ENCODE data around the gene SLAMF6.

The SLAMF6 gene

DNA sequence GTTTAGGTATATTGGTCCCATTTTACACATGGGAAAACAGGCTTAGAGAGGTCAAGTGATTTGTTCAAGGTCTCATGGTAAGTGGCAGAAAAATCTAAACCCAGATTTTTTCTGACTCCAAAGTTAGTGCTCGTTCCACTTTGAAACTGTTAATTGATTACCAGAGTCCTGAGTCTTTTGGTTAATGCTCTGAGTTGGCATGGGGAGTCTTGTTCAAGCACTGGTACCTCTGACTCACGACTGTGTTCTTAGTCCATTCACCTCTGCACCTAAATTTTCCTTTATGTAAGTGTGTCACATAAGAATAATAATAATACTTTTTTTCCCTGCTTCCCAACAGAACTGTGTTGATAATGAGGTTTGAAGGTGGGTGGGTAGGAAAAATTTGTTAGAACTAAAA is 63.4 kb downstream of the SLAMF6 start:
- DNase-seq = no peak
- Histone ChIP-seq H3K27ac (no peak overlapping the region), H3K9me3 (ENCODE audit: severe bottlenecking) (peaks cover 5% of the 10 kb centered on the region), H3K27me3 (ENCODE audit: insufficient read depth, low read depth, severe bottlenecking) (peaks cover 99% of the 10 kb centered on the region), H3K36me3 (no peaks in the 10 kb centered on the region), H3K4me3 (ENCODE audit: low read depth, low read length) (no peak overlapping the region)
- TF ChIP-seq, protein P1, sequence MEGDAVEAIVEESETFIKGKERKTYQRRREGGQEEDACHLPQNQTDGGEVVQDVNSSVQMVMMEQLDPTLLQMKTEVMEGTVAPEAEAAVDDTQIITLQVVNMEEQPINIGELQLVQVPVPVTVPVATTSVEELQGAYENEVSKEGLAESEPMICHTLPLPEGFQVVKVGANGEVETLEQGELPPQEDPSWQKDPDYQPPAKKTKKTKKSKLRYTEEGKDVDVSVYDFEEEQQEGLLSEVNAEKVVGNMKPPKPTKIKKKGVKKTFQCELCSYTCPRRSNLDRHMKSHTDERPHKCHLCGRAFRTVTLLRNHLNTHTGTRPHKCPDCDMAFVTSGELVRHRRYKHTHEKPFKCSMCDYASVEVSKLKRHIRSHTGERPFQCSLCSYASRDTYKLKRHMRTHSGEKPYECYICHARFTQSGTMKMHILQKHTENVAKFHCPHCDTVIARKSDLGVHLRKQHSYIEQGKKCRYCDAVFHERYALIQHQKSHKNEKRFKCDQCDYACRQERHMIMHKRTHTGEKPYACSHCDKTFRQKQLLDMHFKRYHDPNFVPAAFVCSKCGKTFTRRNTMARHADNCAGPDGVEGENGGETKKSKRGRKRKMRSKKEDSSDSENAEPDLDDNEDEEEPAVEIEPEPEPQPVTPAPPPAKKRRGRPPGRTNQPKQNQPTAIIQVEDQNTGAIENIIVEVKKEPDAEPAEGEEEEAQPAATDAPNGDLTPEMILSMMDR (IDR thresholded peaks at IDR 0.05; ENCODE audit: low read depth, low read length) = no peak

DNA sequence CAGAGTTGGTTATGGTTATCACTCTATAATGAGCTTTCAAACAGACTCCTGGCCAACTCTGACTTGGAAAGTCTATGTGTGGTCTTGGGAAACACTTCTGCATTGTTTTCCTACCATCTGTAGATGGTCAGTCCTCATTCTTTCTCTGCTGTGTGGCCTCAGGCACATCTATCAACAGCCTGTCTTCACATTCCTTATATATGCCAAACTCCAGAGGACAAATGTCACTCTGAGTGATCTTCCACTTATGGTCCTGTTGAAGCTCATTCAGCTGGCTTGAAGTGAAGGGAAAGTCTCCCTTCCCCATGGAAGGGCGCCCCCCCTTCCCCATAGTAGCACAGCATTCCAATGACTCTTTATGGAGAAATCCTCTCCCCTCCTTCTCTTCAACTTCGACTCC is 64.0 kb downstream of the SLAMF6 start:
- no peak for DNase-seq
- Histone ChIP-seq H3K27ac (no peak overlapping the region), H3K27me3 (ENCODE audit: insufficient read depth, low read depth, severe bottlenecking) (peaks cover 99% of the 10 kb centered on the region), H3K36me3 (no peaks in the 10 kb centered on the region), H3K9me3 (ENCODE audit: severe bottlenecking) (peaks cover 5% of the 10 kb centered on the region), H3K4me3 (ENCODE audit: low read depth, low read length) (no peak overlapping the region)
- TF ChIP-seq, protein P1 (IDR thresholded peaks at IDR 0.05; ENCODE audit: low read depth, low read length) = no peak

- H3K27ac ChIP-seq = no peak overlapping the region
- no peak overlapping the region for H3K4me3 ChIP-seq (ENCODE audit: low read depth, low read length)
- peaks cover 100% of the 10 kb centered on the region for H3K27me3 ChIP-seq (ENCODE audit: insufficient read depth, low read depth, severe bottlenecking)
- no peaks in the 10 kb centered on the region for H3K36me3 ChIP-seq
- DNase-seq = no peak
- peaks cover 7% of the 10 kb centered on the region for H3K9me3 ChIP-seq (ENCODE audit: severe bottlenecking)
- TF ChIP-seq, protein P1 (IDR thresholded peaks at IDR 0.05; ENCODE audit: low read depth, low read length) = no peak
Measured at GRCh38 chr1:160455153-160455517, 67.9 kb downstream of the SLAMF6 start.

- Histone ChIP-seq H3K36me3 (no peaks in the 10 kb centered on the region), H3K4me3 (ENCODE audit: low read depth, low read length) (no peak overlapping the region), H3K9me3 (ENCODE audit: severe bottlenecking) (peaks cover 8% of the 10 kb centered on the region), H3K27ac (no peak overlapping the region), H3K27me3 (ENCODE audit: insufficient read depth, low read depth, severe bottlenecking) (peaks cover 100% of the 10 kb centered on the region)
- TF ChIP-seq, protein P1 (IDR thresholded peaks at IDR 0.05; ENCODE audit: low read depth, low read length) = no peak
- DNase-seq = no peak
Measured at GRCh38 chr1:160454371-160455152, 68.5 kb downstream of the SLAMF6 start.

DNA sequence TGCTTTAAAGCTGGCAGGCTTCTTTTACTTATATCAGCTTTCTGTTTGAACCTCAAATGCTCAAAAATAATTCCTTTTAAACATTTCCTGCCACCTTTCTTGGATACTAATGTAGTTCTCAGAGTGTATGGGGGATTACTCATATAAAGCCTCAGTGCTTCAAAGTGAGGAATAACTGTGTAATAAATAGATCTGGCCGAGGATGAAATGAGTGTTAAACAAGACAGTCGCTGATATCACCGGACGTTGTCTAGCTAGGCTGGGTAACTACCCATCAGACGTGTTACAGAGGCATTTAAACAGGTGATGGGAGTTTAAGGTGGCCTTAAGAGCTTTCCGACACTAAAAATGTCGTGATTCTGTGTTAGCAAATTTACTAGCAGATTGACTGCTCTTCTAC is 69.6 kb downstream of the SLAMF6 start:
- no peak for DNase-seq
- H3K9me3 ChIP-seq (ENCODE audit: severe bottlenecking) = peaks cover 9% of the 10 kb centered on the region
- H3K27me3 ChIP-seq (ENCODE audit: insufficient read depth, low read depth, severe bottlenecking) = peaks cover 98% of the 10 kb centered on the region
- no peak overlapping the region for H3K27ac ChIP-seq
- TF ChIP-seq, protein P1 (IDR thresholded peaks at IDR 0.05; ENCODE audit: low read depth, low read length) = no peak
- no peak overlapping the region for H3K4me3 ChIP-seq (ENCODE audit: low read depth, low read length)
- H3K36me3 ChIP-seq = no peaks in the 10 kb centered on the region

- H3K4me3 ChIP-seq (ENCODE audit: low read depth, low read length) = no peak overlapping the region
- no peaks in the 10 kb centered on the region for H3K36me3 ChIP-seq
- peaks cover 5% of the 10 kb centered on the region for H3K9me3 ChIP-seq (ENCODE audit: severe bottlenecking)
- DNase-seq = no peak
- TF ChIP-seq, protein P1 (IDR thresholded peaks at IDR 0.05; ENCODE audit: low read depth, low read length) = no peak
- peaks cover 87% of the 10 kb centered on the region for H3K27me3 ChIP-seq (ENCODE audit: insufficient read depth, low read depth, severe bottlenecking)
- no peak overlapping the region for H3K27ac ChIP-seq
Measured at GRCh38 chr1:160451859-160452232, 71.2 kb downstream of the SLAMF6 start.

Measured in WERI-Rb-1 (cell line).